Measurements from ENCODE around the gene FAM24B.

FAM24B gene

GRCh38 chr10:122822973-122823690 lies 56.2 kb downstream of the FAM24B start:
- no peak for DNase-seq

- no peak for DNase-seq
Measured at GRCh38 chr10:122821808-122822207, 57.6 kb downstream of the FAM24B start.

- DNase-seq: no peak
Measured at GRCh38 chr10:122815458-122815857, 63.9 kb downstream of the FAM24B start.

GRCh38 chr10:122814493-122814892 lies 64.9 kb downstream of the FAM24B start:
- DNase-seq: no peak

- DNase-seq: no peak
Measured at GRCh38 chr10:122812751-122813150, 66.6 kb downstream of the FAM24B start.

GRCh38 chr10:122802282-122802681 lies 77.1 kb downstream of the FAM24B start:
- no peak for DNase-seq
